K562 (cell line): ENCODE results near the gene C2CD2. TPM values are rescaled to one million over a fixed set of nuclear protein-coding genes. Genes with fewer than 3 reads are reported as not detected.

Source experiments
- AFF1 ChIP-seq, 2 experiments: fragments of 450-650 bp; IDR thresholded peaks; 2 replicates each; pipeline ENCODE4 v1.6.1; 2018; ENCODE audit warnings: mild to moderate bottlenecking in 2 of 2, low read depth in 1 of 2; ENCODE audit not compliant: partially characterized antibody in 2 of 2
- CHD7 ChIP-seq: fragments of 200-600 bp; sonication (generic); IDR thresholded peaks from one replicate; pipeline ENCODE4 v1.6.1; 2012; ENCODE audit warnings: mild to moderate bottlenecking, low read depth, low read length, inconsistent platforms
- HEY1 ChIP-seq: fragments of 250-450 bp; sonication (Bioruptor Pico); IDR thresholded peaks from 2 replicates; pipeline ENCODE4 v1.5.0; 2020; ENCODE audit warnings: mild to moderate bottlenecking, moderate library complexity, borderline replicate concordance
- TRIM28 ChIP-seq: fragments of 450-650 bp; IDR thresholded peaks from 2 replicates; pipeline ENCODE4 v1.6.1; 2017
- USF1 ChIP-seq: sonication (generic); formaldehyde crosslinking; IDR thresholded peaks from 2 replicates; pipeline ENCODE4 v1.9.0; 2022; ENCODE audit warnings: mild to moderate bottlenecking, missing genetic modification reagents
- ZEB2 ChIP-seq: fragments of 450-650 bp; IDR thresholded peaks from 2 replicates; pipeline ENCODE4 v1.6.1; 2016
- ZNF449 ChIP-seq: fragments of 250-450 bp; sonication (Bioruptor Pico); IDR thresholded peaks from 2 replicates; pipeline ENCODE4 v1.8.0; 2022; ENCODE audit warnings: moderate library complexity, mild to moderate bottlenecking, inconsistent platforms
- ZNF764 ChIP-seq: fragments of 250-450 bp; sonication (Bioruptor Pico); IDR thresholded peaks from 2 replicates; pipeline ENCODE4 v1.4.0; 2020; ENCODE audit warnings: low read depth, mild to moderate bottlenecking, moderate library complexity
- polyA plus RNA-seq, 8 experiments: library from polyadenylated mRNA; depleted of rRNA in 4 of 8; stranded (reverse) in 5 of 8; unstranded in 3 of 8; fragments of >200 nt; fragmentation: Nextera tagmentation in 2 of 8; fragmentation: Illumina TruSeq in 1 of 8; extraction: Ambion mirVana in 2 of 8; extraction: Trizol in 1 of 8; gene quantifications; 2 replicates each; pipeline versions ENCODE4 v1.2.1 to v1.2.3, GENCODE V29; 2011 to 2014; ENCODE audit warnings: inconsistent platforms in 1 of 8, missing spikeins in 1 of 8
- total RNA-seq, 7 experiments: library from RNA; depleted of rRNA in 6 of 7; stranded (reverse); fragments of >200 nt in 6 of 7; fragmentation: Illumina TruSeq in 2 of 7; extraction: Trizol in 2 of 7; gene quantifications; 2 replicates each; pipeline versions ENCODE4 v1.2.1 to v1.2.3, GENCODE V29; 2011 to 2021; ENCODE audit warnings: low replicate concordance in 1 of 7

The C2CD2 gene
- total and polyA plus RNA-seq, 9 of the 15 experiments (the other 6 are each of a cell fraction or from before 2014, with no cell fraction given) = 1.3 to 21.6 (median 12.1) TPM

GRCh38 chr21:41840880-41841279 lies 112.9 kb downstream of the C2CD2 start (continued):
- TF ChIP-seq ZEB2 = 0 out of 2 replicates have a peak, but pooled peaks have one; percentile 32
- no peak for TF ChIP-seq USF1 (CRISPR knock-in tag)
- TF ChIP-seq ZNF449 (CRISPR knock-in tag) = no peak
- TF ChIP-seq TRIM28 = peak; percentile 94
- TF ChIP-seq ZNF764 (CRISPR knock-in tag) = no peak
- TF ChIP-seq HEY1 (CRISPR knock-in tag) = no peak
- TF ChIP-seq AFF1 (IDR thresholded peaks at IDR 0.05; ENCODE audit: low read depth in 1 of 2, partially characterized antibody in 2 of 2) = no peak
- TF ChIP-seq CHD7 = no peak
